ENCODE measurements around the gene AQP3. TPM values are rescaled to one million over a fixed set of nuclear protein-coding genes. Genes with fewer than 3 reads are reported as not detected.
A peak's percentile ranks its signal among the peaks of the same experiment; 100 is the strongest.

AQP3 gene
- total and polyA plus RNA-seq, 2 of the 13 experiments (the other 11 are each of a cell fraction or from before 2014, with no cell fraction given): 1.4 to 5.5 TPM

GRCh38 chr9:33415501-33416038, 31.8 kb downstream of the AQP3 start (continued):
- peak; percentile 97 for TF ChIP-seq TFE3 (CRISPR knock-in tag; IDR thresholded peaks at IDR 0.05)
- TF ChIP-seq ZNF775 (CRISPR knock-in tag; IDR thresholded peaks at IDR 0.05; ENCODE audit: borderline replicate concordance): no peak
- peak; percentile 61 to 89; a peak in 3 of 4 replicates for TF ChIP-seq NR2F1 (CRISPR knock-in tag; IDR thresholded peaks at IDR 0.05)
- peak; percentile 54; the same call in 1 of the 2 replicates for TF ChIP-seq ZFY (CRISPR knock-in tag; IDR thresholded peaks at IDR 0.05)
- peak; percentile 70 for TF ChIP-seq HNRNPLL (IDR thresholded peaks at IDR 0.05; ENCODE audit: low read depth, low read length, poor library complexity, severe bottlenecking)
- TF ChIP-seq ZBTB7A (CRISPR knock-in tag; IDR thresholded peaks at IDR 0.05): peak; percentile 73; the same call in 1 of the 2 replicates
- TF ChIP-seq ASH2L (IDR thresholded peaks at IDR 0.05; ENCODE audit: insufficient read length, low read depth, low read length): peak; percentile 78
- peak; percentile 93; the same call in 1 of the 2 replicates for TF ChIP-seq BORCS8-MEF2B (CRISPR knock-in tag; IDR thresholded peaks at IDR 0.05)
- TF ChIP-seq ZNF737 (CRISPR knock-in tag; IDR thresholded peaks at IDR 0.05; ENCODE audit: borderline replicate concordance): no peak
- peak; percentile 43; the same call in 1 of the 2 replicates for TF ChIP-seq ZNF280D (CRISPR knock-in tag; IDR thresholded peaks at IDR 0.05)
- TF ChIP-seq ZNF577 (CRISPR knock-in tag; IDR thresholded peaks at IDR 0.05; ENCODE audit: borderline replicate concordance, low read depth): no peak
- TF ChIP-seq FOXK1 (CRISPR knock-in tag; IDR thresholded peaks at IDR 0.05; ENCODE audit: borderline replicate concordance, low read depth): peak; percentile 95
- peak; percentile 90; the same call in 1 of the 2 replicates for TF ChIP-seq ZBTB7B (CRISPR knock-in tag; IDR thresholded peaks at IDR 0.05)
- peak; percentile 97 for TF ChIP-seq KDM4B (CRISPR knock-in tag; IDR thresholded peaks at IDR 0.05)
- no peak for TF ChIP-seq FOXO4 (CRISPR knock-in tag; conservative IDR thresholded peaks at IDR 0.05)
- peak; percentile 88; the same call in 1 of the 2 replicates for TF ChIP-seq HINFP (CRISPR knock-in tag; IDR thresholded peaks at IDR 0.05; ENCODE audit: low read depth)
- no peak for TF ChIP-seq ZNF615 (CRISPR knock-in tag; IDR thresholded peaks at IDR 0.05; ENCODE audit: borderline replicate concordance)
- peak; percentile 97; the same call in 1 of the 2 replicates for TF ChIP-seq ZNF788 (CRISPR knock-in tag; IDR thresholded peaks at IDR 0.05; ENCODE audit: borderline replicate concordance)
- TF ChIP-seq IKZF1 (IDR thresholded peaks at IDR 0.05): no peak
- TF ChIP-seq NR3C1 (CRISPR knock-in tag; IDR thresholded peaks at IDR 0.05): no peak
- TF ChIP-seq ZNF781 (CRISPR knock-in tag; IDR thresholded peaks at IDR 0.05; ENCODE audit: borderline replicate concordance, not compliant biosample characterization): no peak
- 0 out of 2 replicates have a peak, but pooled peaks have one; percentile 43 for TF ChIP-seq ZNF143 (CRISPR knock-in tag; IDR thresholded peaks at IDR 0.05)

Data from HepG2 (cell line).